OCI-LY3 (cell line): ENCODE data around the gene UNC5A.

ENCODE experiments used
- EZH2phosphoT487 ChIP-seq: fragments of 200-600 bp; shearing (Covaris generic); IDR thresholded peaks from 2 replicates; pipeline ENCODE4 v1.6.1; 2018; ENCODE audit warnings: antibody characterized with exemption, mixed run types, low read depth
- TF ChIP-seq, protein P1 (sequence below): fragments of 200-600, 300-600 bp; sonication (generic); IDR thresholded peaks from 2 replicates; pipeline ENCODE4 v1.5.1; 2014; ENCODE audit warnings: antibody characterized with exemption, low read length, low read depth

DNA sequence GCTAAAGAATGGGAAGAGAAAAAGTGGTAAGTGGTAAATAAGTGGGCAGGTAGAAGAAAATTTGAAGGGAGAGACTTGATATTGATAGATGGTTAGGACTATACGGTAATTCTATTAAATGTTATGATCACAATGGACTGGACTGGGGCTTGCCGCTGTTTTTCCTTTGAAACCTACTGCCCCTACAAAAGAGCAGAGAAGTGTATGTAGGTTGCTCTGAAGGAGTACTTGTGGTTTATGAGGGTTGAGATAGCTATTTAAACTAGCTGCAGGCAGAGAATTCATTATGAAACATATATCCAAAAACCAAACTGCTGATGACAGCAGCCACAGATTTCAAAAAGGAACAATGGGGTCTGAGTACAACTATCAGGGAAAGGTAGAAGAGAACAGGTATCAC is 105.5 kb downstream of the UNC5A start:
- TF ChIP-seq, protein P1, sequence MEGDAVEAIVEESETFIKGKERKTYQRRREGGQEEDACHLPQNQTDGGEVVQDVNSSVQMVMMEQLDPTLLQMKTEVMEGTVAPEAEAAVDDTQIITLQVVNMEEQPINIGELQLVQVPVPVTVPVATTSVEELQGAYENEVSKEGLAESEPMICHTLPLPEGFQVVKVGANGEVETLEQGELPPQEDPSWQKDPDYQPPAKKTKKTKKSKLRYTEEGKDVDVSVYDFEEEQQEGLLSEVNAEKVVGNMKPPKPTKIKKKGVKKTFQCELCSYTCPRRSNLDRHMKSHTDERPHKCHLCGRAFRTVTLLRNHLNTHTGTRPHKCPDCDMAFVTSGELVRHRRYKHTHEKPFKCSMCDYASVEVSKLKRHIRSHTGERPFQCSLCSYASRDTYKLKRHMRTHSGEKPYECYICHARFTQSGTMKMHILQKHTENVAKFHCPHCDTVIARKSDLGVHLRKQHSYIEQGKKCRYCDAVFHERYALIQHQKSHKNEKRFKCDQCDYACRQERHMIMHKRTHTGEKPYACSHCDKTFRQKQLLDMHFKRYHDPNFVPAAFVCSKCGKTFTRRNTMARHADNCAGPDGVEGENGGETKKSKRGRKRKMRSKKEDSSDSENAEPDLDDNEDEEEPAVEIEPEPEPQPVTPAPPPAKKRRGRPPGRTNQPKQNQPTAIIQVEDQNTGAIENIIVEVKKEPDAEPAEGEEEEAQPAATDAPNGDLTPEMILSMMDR, result no peak
- TF ChIP-seq EZH2phosphoT487, result no peak
